ENCODE results near the gene EXOSC10. TPM values are rescaled to one million over a fixed set of nuclear protein-coding genes. Genes with fewer than 3 reads are reported as not detected.

Gene EXOSC10
- total and polyA plus RNA-seq, 2 donors (not counting 3 experiments of a cell fraction or from before 2014, with no cell fraction given): 74.9 to 103 TPM

DNA sequence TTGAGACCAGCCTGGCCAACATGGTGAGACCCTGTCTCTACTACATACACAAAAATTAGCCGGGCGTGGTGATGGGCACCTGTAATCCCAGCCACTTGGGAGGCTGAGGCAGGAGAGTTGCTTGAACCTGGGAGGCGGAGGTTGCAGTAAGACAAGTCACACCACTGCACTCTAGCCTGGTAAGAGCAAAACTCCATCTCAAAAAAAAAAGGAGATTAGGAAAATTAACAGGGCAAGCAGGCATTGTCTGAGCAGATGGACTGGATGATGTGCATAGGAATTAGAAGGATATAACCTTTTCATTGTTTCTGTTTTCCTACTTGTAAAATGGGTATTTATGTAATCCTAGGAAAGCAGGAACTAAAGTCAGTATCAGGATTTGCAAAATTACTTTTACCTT is 71.7 kb downstream of the EXOSC10 start:
- Histone ChIP-seq H3K27me3 (ENCODE audit: control insufficient read depth in 2 of 2, insufficient read depth in 2 of 2, low read length in 2 of 2) (no peaks in the 10 kb centered on the region), H3K4me3 (replicated peaks in 1 of 3; ENCODE audit: insufficient read depth in 1 of 3, low read depth in 1 of 3, low read length in 3 of 3) (no peak overlapping the region), H3K9ac (replicated peaks; ENCODE audit: extremely low read depth, insufficient read depth, low read length) (no peak overlapping the region), H3K79me2 (ENCODE audit: control insufficient read depth, insufficient read depth, low read length) (peaks cover 4% of the 10 kb centered on the region), H3K9me3 (replicated peaks; ENCODE audit: control insufficient read depth, insufficient read depth, low read length) (no peaks in the 10 kb centered on the region), H2AFZ (ENCODE audit: low read depth, low read length) (no peak overlapping the region), H3K36me3 (ENCODE audit: control insufficient read depth in 2 of 2, extremely low read depth in 1 of 2, insufficient read depth in 2 of 2, low read length in 2 of 2) (peaks cover 18 to 26% of the 10 kb centered on the region in 2 experiments), H3K27ac (ENCODE audit: insufficient read depth, low read depth, low read length) (no peak overlapping the region), H3K4me2 (ENCODE audit: insufficient read depth, low read length) (no peak overlapping the region), H3K9me1 (replicated peaks; ENCODE audit: control insufficient read depth, extremely low read depth, insufficient read depth, low read length) (no peaks in the 10 kb centered on the region), H3K4me1 (ENCODE audit: control insufficient read depth, extremely low read depth, insufficient read depth, low read length) (no peaks in the 10 kb centered on the region), H4K20me1 (replicated peaks; ENCODE audit: control insufficient read depth, extremely low read depth, insufficient read depth, low read length) (no peaks in the 10 kb centered on the region)
- intact Hi-C loops (cut with micrococcal nuclease) (no loop called here), dilution Hi-C loops (cut with MboI; ENCODE audit: extremely low pct_ligation_motif_present, low sequenced_read_pairs) (no loop called here)
- BruUV-seq (replicated peaks): no TSS peak
- ChIA-PET CTCF (interaction anchor here (1.0 kb wide), 1 partner anchor 10 kb away, joined by 4 read pairs; no protein-coding TSS in a partner anchor), POLR2A (no interaction called here)
- TF ChIP-seq POLR2AphosphoS5 (IDR thresholded peaks at IDR 0.05; ENCODE audit: insufficient read depth, low read depth, low read length): no peak
- no peak for TF ChIP-seq JUN (IDR thresholded peaks at IDR 0.05; ENCODE audit: borderline replicate concordance, insufficient read depth, insufficient read length, low read depth)
- TF ChIP-seq MYC (IDR thresholded peaks at IDR 0.05; ENCODE audit: low read depth, low read length): no peak
- TF ChIP-seq GATA2 (IDR thresholded peaks at IDR 0.05; ENCODE audit: insufficient read depth, insufficient read length, low read depth, low read length): no peak
- no peak for TF ChIP-seq POLR2A (IDR thresholded peaks at IDR 0.05; ENCODE audit: low read depth, low read length)
- no peak for TF ChIP-seq EZH2 (IDR thresholded peaks at IDR 0.05; ENCODE audit: borderline replicate concordance, low read depth, low read length, severe bottlenecking)
- TF ChIP-seq, protein P1, sequence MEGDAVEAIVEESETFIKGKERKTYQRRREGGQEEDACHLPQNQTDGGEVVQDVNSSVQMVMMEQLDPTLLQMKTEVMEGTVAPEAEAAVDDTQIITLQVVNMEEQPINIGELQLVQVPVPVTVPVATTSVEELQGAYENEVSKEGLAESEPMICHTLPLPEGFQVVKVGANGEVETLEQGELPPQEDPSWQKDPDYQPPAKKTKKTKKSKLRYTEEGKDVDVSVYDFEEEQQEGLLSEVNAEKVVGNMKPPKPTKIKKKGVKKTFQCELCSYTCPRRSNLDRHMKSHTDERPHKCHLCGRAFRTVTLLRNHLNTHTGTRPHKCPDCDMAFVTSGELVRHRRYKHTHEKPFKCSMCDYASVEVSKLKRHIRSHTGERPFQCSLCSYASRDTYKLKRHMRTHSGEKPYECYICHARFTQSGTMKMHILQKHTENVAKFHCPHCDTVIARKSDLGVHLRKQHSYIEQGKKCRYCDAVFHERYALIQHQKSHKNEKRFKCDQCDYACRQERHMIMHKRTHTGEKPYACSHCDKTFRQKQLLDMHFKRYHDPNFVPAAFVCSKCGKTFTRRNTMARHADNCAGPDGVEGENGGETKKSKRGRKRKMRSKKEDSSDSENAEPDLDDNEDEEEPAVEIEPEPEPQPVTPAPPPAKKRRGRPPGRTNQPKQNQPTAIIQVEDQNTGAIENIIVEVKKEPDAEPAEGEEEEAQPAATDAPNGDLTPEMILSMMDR (IDR thresholded peaks at IDR 0.05; ENCODE audit: extremely low read depth in 1 of 2, insufficient read depth in 1 of 2, low read depth in 1 of 2, low read length in 2 of 2): no peak
- TF ChIP-seq FOS (IDR thresholded peaks at IDR 0.05; ENCODE audit: borderline replicate concordance, insufficient read depth, low read length): no peak
- TF ChIP-seq, protein P2, sequence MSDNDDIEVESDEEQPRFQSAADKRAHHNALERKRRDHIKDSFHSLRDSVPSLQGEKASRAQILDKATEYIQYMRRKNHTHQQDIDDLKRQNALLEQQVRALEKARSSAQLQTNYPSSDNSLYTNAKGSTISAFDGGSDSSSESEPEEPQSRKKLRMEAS (IDR thresholded peaks at IDR 0.05; ENCODE audit: insufficient read depth, insufficient read length): no peak
- DNase-seq (ENCODE audit: low read depth, low spot score) (no peak), FAIRE-seq (peak; percentile 44)
